ENCODE data around the gene KIF6. TPM values are rescaled to one million over a fixed set of nuclear protein-coding genes. Genes with fewer than 3 reads are reported as not detected.
"Not testable (repeated sequence)": the region's sequence is repeated elsewhere in the genome, so short reads cannot be mapped to it uniquely, and the experiment has no call there.

The KIF6 gene
- total and polyA plus RNA-seq, 2 of the 8 experiments (the other 6 are each of a cell fraction or from before 2014, with no cell fraction given): 0.53 to 0.65 TPM

GRCh38 chr6:39509831-39510230 is 215.4 kb downstream of the KIF6 start:
- CTCF ChIA-PET (ENCODE audit: partially characterized antibody); H3K4me1 ChIP-seq (replicated peaks in 1 of 4; ENCODE audit: control insufficient read depth in 3 of 4, insufficient read depth in 4 of 4, low read length in 3 of 4); H3K36me3 ChIP-seq (ENCODE audit: control insufficient read depth in 2 of 4, insufficient read depth in 4 of 4, low read length in 3 of 4); H3K27ac ChIP-seq (ENCODE audit: low read depth, low read length); H2BK20ac ChIP-seq (ENCODE audit: low read length); H4K91ac ChIP-seq (replicated peaks; ENCODE audit: insufficient read length, low read length); H2BK120ac ChIP-seq (replicated peaks; ENCODE audit: low read depth, low read length); H3K18ac ChIP-seq (ENCODE audit: extremely low read depth, low read length); H3K14ac ChIP-seq (ENCODE audit: insufficient read length); H3K4me3 ChIP-seq (ENCODE audit: extremely low read depth in 1 of 4, insufficient read depth in 2 of 4, low read depth in 3 of 4, low read length in 4 of 4); H3K23me2 ChIP-seq (ENCODE audit: low read depth, low read length); H3K79me1 ChIP-seq (ENCODE audit: low read depth, low read length); H2BK15ac ChIP-seq (ENCODE audit: low read length); H3K79me2 ChIP-seq (ENCODE audit: control insufficient read depth in 1 of 2, insufficient read depth in 2 of 2, low read length in 2 of 2); H2AK5ac ChIP-seq (ENCODE audit: low read depth, low read length); H4K5ac ChIP-seq (ENCODE audit: insufficient read length, low read depth, low read length); H3K27me3 ChIP-seq (replicated peaks in 1 of 4; ENCODE audit: control insufficient read depth in 3 of 4, extremely low read depth in 1 of 4, insufficient read depth in 3 of 4, low read length in 3 of 4); H3K56ac ChIP-seq (replicated peaks; ENCODE audit: insufficient read length, low read depth, low read length); H2BK12ac ChIP-seq (ENCODE audit: low read depth, low read length); DNase-seq (ENCODE audit: low read depth in 1 of 2, low spot score in 2 of 2); H3K9ac ChIP-seq (replicated peaks in 1 of 4; ENCODE audit: extremely low read depth in 1 of 4, low read depth in 3 of 4, low read length in 3 of 4); H2AFZ ChIP-seq (ENCODE audit: low read length); FAIRE-seq; H3K4me2 ChIP-seq (ENCODE audit: insufficient read depth in 1 of 2, low read depth in 2 of 2, low read length in 2 of 2); H4K20me1 ChIP-seq (replicated peaks in 1 of 2; ENCODE audit: control insufficient read depth in 1 of 2, insufficient read depth in 2 of 2, low read length in 2 of 2); H2BK5ac ChIP-seq (ENCODE audit: low read depth, low read length); H3K23ac ChIP-seq (ENCODE audit: insufficient read length); H3K4ac ChIP-seq (replicated peaks; ENCODE audit: insufficient read length, low read depth, low read length); H4K8ac ChIP-seq (ENCODE audit: extremely low read depth, insufficient read depth, low read length); H3K9me3 ChIP-seq (ENCODE audit: insufficient read depth in 2 of 2, low read depth in 1 of 2, low read length in 1 of 2): not testable (repeated sequence)
- WGBS, 2 experiments (ENCODE audit: extremely low coverage in 1 of 2, insufficient coverage in 1 of 2, insufficient read length in 1 of 2, insufficient replicate concordance in 2 of 2, low coverage in 1 of 2, low lambda C conversion rate in 2 of 2, missing lambda C conversion rate in 1 of 2): 96% methylated on average over 5 of the region's 5 CpGs; no CpG with 5 or more reads in 1 of the 2 experiments
- POLR2A ChIA-PET (ENCODE audit: partially characterized antibody): interaction anchor here (0.6 kb wide), 1 partner anchor 16 kb away, joined by 3 read pairs; no protein-coding TSS in a partner anchor

Measured in H1 (cell line).